Measurements from ENCODE around the gene ZNRD2. TPM values are rescaled to one million over a fixed set of nuclear protein-coding genes. Genes with fewer than 3 reads are reported as not detected.

The ZNRD2 gene
- total and polyA plus RNA-seq, 10 of the 15 experiments (the other 5 are each of a cell fraction or from before 2014, with no cell fraction given): 7.9 to 111 (median 55.4) TPM

- TF ChIP-seq TCF3 (IDR thresholded peaks at IDR 0.05; ENCODE audit: borderline replicate concordance, insufficient read depth, low read depth, low read length): 0 out of 2 replicates have a peak, but pooled peaks have one; percentile 7
- TF ChIP-seq ZNF217 (IDR thresholded peaks at IDR 0.05): no peak
- no peak for TF ChIP-seq NFIC (IDR thresholded peaks at IDR 0.05; ENCODE audit: low read depth, low read length)
- peak; percentile 54; the same call in 1 of the 3 replicates for TF ChIP-seq POU2F2 (IDR thresholded peaks at IDR 0.05; ENCODE audit: borderline replicate concordance, low read depth, low read length)
- TF ChIP-seq EZH2 (IDR thresholded peaks at IDR 0.05; ENCODE audit: borderline replicate concordance, control insufficient read depth, low read depth, low read length): no peak
- TF ChIP-seq NBN (IDR thresholded peaks at IDR 0.05): peak; percentile 77; the same call in 1 of the 2 replicates
- TF ChIP-seq MXI1 (IDR thresholded peaks at IDR 0.05; ENCODE audit: low read depth, low read length): peak; percentile 32; the same call in 1 of the 2 replicates
- TF ChIP-seq BCL3 (IDR thresholded peaks at IDR 0.05; ENCODE audit: borderline replicate concordance, insufficient read depth, low read depth, low read length, poor library complexity, severe bottlenecking): peak; percentile 14
- TF ChIP-seq PML (IDR thresholded peaks at IDR 0.05; ENCODE audit: low read length): no peak
- peak; percentile 82 to 91 (median 82) for TF ChIP-seq CTCF (IDR thresholded peaks at IDR 0.05 in 2 of 3, conservative IDR thresholded peaks at IDR 0.05 in 1 of 3; ENCODE audit: control insufficient read depth in 2 of 3, extremely low read depth in 1 of 3, insufficient read depth in 1 of 3, low read depth in 3 of 3, low read length in 3 of 3)
- 0 out of 4 replicates have a peak, but pooled peaks of 1 of the 2 experiments have one; percentile 18 for TF ChIP-seq ETV6 (conservative IDR thresholded peaks at IDR 0.05 in 1 of 2, IDR thresholded peaks at IDR 0.05 in 1 of 2; ENCODE audit: borderline replicate concordance in 1 of 2, low read depth in 1 of 2)
- TF ChIP-seq MAX (IDR thresholded peaks at IDR 0.05; ENCODE audit: low read depth, low read length): peak; percentile 33
- 0 out of 2 replicates have a peak, but pooled peaks have one; percentile 8 for TF ChIP-seq ZNF687 (IDR thresholded peaks at IDR 0.05)
- peak; percentile 23 to 78; a peak in 2 of 4 replicates for TF ChIP-seq BHLHE40 (IDR thresholded peaks at IDR 0.05; ENCODE audit: borderline replicate concordance in 1 of 2, low read depth in 2 of 2, low read length in 1 of 2)
- peak; percentile 73 for TF ChIP-seq SMC3 (IDR thresholded peaks at IDR 0.05; ENCODE audit: borderline replicate concordance, low read length)
- peak; percentile 70; the same call in 1 of the 2 replicates for TF ChIP-seq YY1 (IDR thresholded peaks at IDR 0.05; ENCODE audit: low read depth, low read length)
- peak; percentile 91 for TF ChIP-seq NR2F1 (conservative IDR thresholded peaks at IDR 0.05)
- TF ChIP-seq DPF2 (IDR thresholded peaks at IDR 0.05): peak; percentile 77
- 0 out of 2 replicates have a peak, but pooled peaks have one; percentile 59 for TF ChIP-seq HDAC2 (IDR thresholded peaks at IDR 0.05)
- TF ChIP-seq GATAD2B (conservative IDR thresholded peaks at IDR 0.05; ENCODE audit: low read depth): peak; percentile 81
- no peak for TF ChIP-seq MYB (IDR thresholded peaks at IDR 0.05; ENCODE audit: borderline replicate concordance, low read depth, low read length)
Observed at GRCh38 chr11:65540290-65541092, 29.8 kb upstream of the ZNRD2 start (continued).
